PC-9 (cell line): ENCODE data around the gene BCDIN3D.

Experiments
- EZH2 ChIP-seq: fragments of 200-600 bp; sonication (generic); IDR thresholded peaks from 2 replicates; pipeline ENCODE4 v1.8.0; 2017; ENCODE audit warnings: antibody characterized with exemption, low read depth
- TF ChIP-seq, protein P1 (sequence below): fragments of 200-600 bp; sonication (generic); conservative IDR thresholded peaks from 2 replicates; pipeline ENCODE4 v1.6.1; 2017; ENCODE audit warnings: mixed run types, antibody characterized with exemption, mild to moderate bottlenecking, moderate library complexity

DNA sequence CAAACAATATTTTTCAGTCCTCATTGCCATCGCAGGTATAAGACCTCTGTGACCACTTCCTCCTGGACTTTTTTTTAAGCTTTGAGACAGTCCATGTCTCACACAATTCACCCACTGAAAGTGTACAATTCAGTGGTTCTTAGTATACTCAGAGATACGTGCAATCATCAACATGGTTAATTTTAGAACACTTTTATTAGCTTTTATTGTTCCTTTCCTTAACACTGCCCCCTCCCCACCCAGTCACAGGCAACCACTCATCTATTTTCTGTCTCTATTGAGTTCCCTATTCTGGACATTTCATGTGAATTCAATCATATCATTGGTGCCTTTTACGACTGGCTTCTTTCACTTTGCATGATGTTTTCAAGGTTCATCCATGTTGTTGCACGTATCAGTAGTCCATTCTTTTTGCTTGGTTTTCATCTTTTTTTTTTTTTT, 30.9 kb downstream of the BCDIN3D start:
- TF ChIP-seq, protein P1, sequence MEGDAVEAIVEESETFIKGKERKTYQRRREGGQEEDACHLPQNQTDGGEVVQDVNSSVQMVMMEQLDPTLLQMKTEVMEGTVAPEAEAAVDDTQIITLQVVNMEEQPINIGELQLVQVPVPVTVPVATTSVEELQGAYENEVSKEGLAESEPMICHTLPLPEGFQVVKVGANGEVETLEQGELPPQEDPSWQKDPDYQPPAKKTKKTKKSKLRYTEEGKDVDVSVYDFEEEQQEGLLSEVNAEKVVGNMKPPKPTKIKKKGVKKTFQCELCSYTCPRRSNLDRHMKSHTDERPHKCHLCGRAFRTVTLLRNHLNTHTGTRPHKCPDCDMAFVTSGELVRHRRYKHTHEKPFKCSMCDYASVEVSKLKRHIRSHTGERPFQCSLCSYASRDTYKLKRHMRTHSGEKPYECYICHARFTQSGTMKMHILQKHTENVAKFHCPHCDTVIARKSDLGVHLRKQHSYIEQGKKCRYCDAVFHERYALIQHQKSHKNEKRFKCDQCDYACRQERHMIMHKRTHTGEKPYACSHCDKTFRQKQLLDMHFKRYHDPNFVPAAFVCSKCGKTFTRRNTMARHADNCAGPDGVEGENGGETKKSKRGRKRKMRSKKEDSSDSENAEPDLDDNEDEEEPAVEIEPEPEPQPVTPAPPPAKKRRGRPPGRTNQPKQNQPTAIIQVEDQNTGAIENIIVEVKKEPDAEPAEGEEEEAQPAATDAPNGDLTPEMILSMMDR, result no peak
- TF ChIP-seq EZH2, result no peak
